A549 (cell line): ENCODE results near the gene ETV3L. TPM values are rescaled to one million over a fixed set of nuclear protein-coding genes. Genes with fewer than 3 reads are reported as not detected.

Experiments used
- ATAC-seq, 2 experiments: fragments of 200-7000 bp in 1 of 2; fragments of >200 bp in 1 of 2; cut with Nextera tagmentation in 1 of 2; cut with Tn5 transposase in 1 of 2; 3 replicates each; pipeline versions ENCODE4 v1.8.0 to v1.9.1; 2018 to 2020; ENCODE audit warnings: mild to moderate bottlenecking in 1 of 2, moderate library complexity in 1 of 2
- CTCF ChIA-PET: fragments of 300-600 bp; sonication (Branson Sonifier 250); formaldehyde crosslinking; extraction: SDS; loops from one replicate; lab custom pipeline; 2021; ENCODE audit warnings: antibody characterized with exemption, inconsistent platforms; lab: Yijun Ruan, JAX
- POLR2A ChIA-PET: fragments of 350-600 bp; formaldehyde crosslinking; extraction: SDS; loops from one replicate; lab custom pipeline; 2021; ENCODE audit warnings: antibody characterized with exemption, inconsistent platforms; lab: Yijun Ruan, JAX
- DNase-seq, 2 experiments: peaks; one replicate each; pipeline versions ENCODE4 v3.0.0 to v3.0.0-alpha.2; 2011 to 2016; ENCODE audit warnings: low read depth in 1 of 2, low spot score in 1 of 2
- FAIRE-seq: peaks from 2 replicates; lab custom pipeline; 2011; peaks lifted over from hg19 to GRCh38; lab: Jason Lieb, UNC
- H3K27ac ChIP-seq, 2 experiments: fragments of >200 bp; sonication (Bioruptor Twin); formaldehyde crosslinking; 3 replicates each; pipeline ENCODE4 v1.5.1; 2016 to 2017
- H3K4me1 ChIP-seq: fragments of >200 bp; sonication (Bioruptor Twin); formaldehyde crosslinking; 3 replicates; pipeline ENCODE4 v1.6.1; 2016
- H3K4me2 ChIP-seq: fragments of >200 bp; sonication (Bioruptor Twin); formaldehyde crosslinking; 3 replicates; pipeline ENCODE4 v1.6.1; 2016
- H3K4me3 ChIP-seq: fragments of >200 bp; sonication (Bioruptor Twin); formaldehyde crosslinking; 3 replicates; pipeline ENCODE4 v1.5.1; 2016
- H3K9me3 ChIP-seq: fragments of >200 bp; sonication (Bioruptor Twin); formaldehyde crosslinking; 3 replicates; pipeline ENCODE4 v1.6.1; 2016
- ATOH8 ChIP-seq: fragments of 250-450 bp; sonication (Bioruptor Pico); IDR thresholded peaks from 2 replicates; pipeline ENCODE4 v1.5.0; 2020; ENCODE audit warnings: low read depth, mild to moderate bottlenecking, moderate library complexity
- CBX8 ChIP-seq: fragments of 200-600 bp; sonication (generic); IDR thresholded peaks from 2 replicates; pipeline ENCODE4 v1.6.1; 2016
- CHD4 ChIP-seq: fragments of 200-600 bp; sonication (generic); IDR thresholded peaks from 2 replicates; pipeline ENCODE4 v1.6.1; 2016; ENCODE audit warnings: antibody characterized with exemption, mild to moderate bottlenecking, borderline replicate concordance
- EHF ChIP-seq: fragments of 250-450 bp; sonication (Bioruptor Pico); IDR thresholded peaks from 2 replicates; pipeline ENCODE4 v1.5.0; 2020; ENCODE audit warnings: mild to moderate bottlenecking
- EP300 ChIP-seq, 2 experiments: fragments of >200 bp; sonication (Bioruptor Twin); formaldehyde crosslinking; IDR thresholded peaks; 2 replicates in 1 of 2; 3 replicates in 1 of 2; pipeline ENCODE4 v1.6.1; 2016 to 2017
- HMGXB4 ChIP-seq: fragments of 250-450 bp; sonication (Bioruptor Pico); IDR thresholded peaks from 2 replicates; pipeline ENCODE4 v1.5.0; 2021; ENCODE audit warnings: mild to moderate bottlenecking, moderate library complexity, borderline replicate concordance
- HOXA7 ChIP-seq: fragments of 250-450 bp; sonication (Bioruptor Pico); IDR thresholded peaks from 2 replicates; pipeline ENCODE4 v1.5.0; 2020; ENCODE audit warnings: mild to moderate bottlenecking, moderate library complexity
- KDM1A ChIP-seq: fragments of 200-600 bp; sonication (generic); IDR thresholded peaks from 2 replicates; pipeline ENCODE4 v1.6.1; 2016; ENCODE audit warnings: low read depth, mild to moderate bottlenecking
- MAFK ChIP-seq: fragments of 450-650 bp; IDR thresholded peaks from 2 replicates; pipeline ENCODE4 v1.6.1; 2014; ENCODE audit not compliant: partially characterized antibody
- MAX ChIP-seq: IDR thresholded peaks from 2 replicates; pipeline ENCODE4 v1.6.1; 2012
- NPAS2 ChIP-seq: fragments of 250-450 bp; sonication (Bioruptor Pico); IDR thresholded peaks from 2 replicates; pipeline ENCODE4 v1.8.0; 2022; ENCODE audit warnings: mild to moderate bottlenecking, moderate library complexity, borderline replicate concordance
- POLR2AphosphoS2 ChIP-seq: conservative IDR thresholded peaks from 2 replicates; pipeline ENCODE4 v1.6.1; 2012; ENCODE audit warnings: low read length, improper control_type of control experiment, inconsistent platforms
- RCOR1 ChIP-seq: fragments of 150-350 bp; IDR thresholded peaks from 2 replicates; pipeline ENCODE4 v1.6.1; 2014; ENCODE audit warnings: antibody characterized with exemption, low read length, low read depth
- RFX5 ChIP-seq: fragments of 450-650 bp; IDR thresholded peaks from 2 replicates; pipeline ENCODE4 v1.7.1; 2014; ENCODE audit warnings: antibody characterized with exemption, mild to moderate bottlenecking, moderate library complexity
- SMC3 ChIP-seq: fragments of >200 bp; sonication (Bioruptor Twin); formaldehyde crosslinking; IDR thresholded peaks from 3 replicates; pipeline ENCODE4 v1.6.1; 2018; ENCODE audit warnings: inconsistent platforms
- WGBS: methylation state at CpG from one replicate; pipeline ENCODE4 v1.1.6; 2017; ENCODE audit errors: missing lambda C conversion rate; 5-methylcytosine and 5-hydroxymethylcytosine counted together
- polyA plus RNA-seq, 4 experiments: library from polyadenylated mRNA; depleted of rRNA in 3 of 4; stranded (reverse); fragments of >200 nt; fragmentation: RNase III in 1 of 4; extraction: RNeasy Plus Mini Kit Qiagen cat#74134 plus additional on column Dnase treatment in 1 of 4; gene quantifications; 2 replicates in 3 of 4; 3 replicates in 1 of 4; pipeline ENCODE4 v1.2.3, GENCODE V29; 2011 to 2017
- TF ChIP-seq, protein P1 (sequence below): fragments of >200 bp; sonication (Bioruptor Twin); formaldehyde crosslinking; IDR thresholded peaks from 3 replicates; pipeline ENCODE4 v1.5.1; 2016

The ETV3L gene
- polyA plus RNA-seq, 2 of the 4 experiments (the other 2 are of a cell fraction): not detected

GRCh38 chr1:157115851-157116736 is 16.5 kb upstream of the ETV3L start:
- TF ChIP-seq EHF (CRISPR knock-in tag): no peak
- TF ChIP-seq MAX: no peak
- no peak for TF ChIP-seq SMC3
- TF ChIP-seq MAFK: no peak
- no peak for TF ChIP-seq NPAS2
- no peak for TF ChIP-seq HOXA7 (CRISPR knock-in tag)
- no peak for TF ChIP-seq HMGXB4 (CRISPR knock-in tag)
- TF ChIP-seq RFX5: no peak
- TF ChIP-seq POLR2AphosphoS2: no peak
- TF ChIP-seq CHD4: no peak
- CTCF ChIA-PET: interaction anchor here (0.5 to 9.8 kb wide), 5 partner anchors 10 to 39 kb away, joined by 3 to 79 read pairs (median 5); no protein-coding TSS in a partner anchor
- Histone ChIP-seq H3K27ac (no peak overlapping the region), H3K4me3 (no peak overlapping the region), H3K9me3 (no peaks in the 10 kb centered on the region), H3K4me2 (no peak overlapping the region), H3K4me1 (no peaks in the 10 kb centered on the region)
- DNase-seq (no peak), FAIRE-seq (no peak), ATAC-seq (no peak)
- POLR2A ChIA-PET: no interaction called here
- 64% methylated on average over 16 of the region's 16 CpGs for WGBS

DNA sequence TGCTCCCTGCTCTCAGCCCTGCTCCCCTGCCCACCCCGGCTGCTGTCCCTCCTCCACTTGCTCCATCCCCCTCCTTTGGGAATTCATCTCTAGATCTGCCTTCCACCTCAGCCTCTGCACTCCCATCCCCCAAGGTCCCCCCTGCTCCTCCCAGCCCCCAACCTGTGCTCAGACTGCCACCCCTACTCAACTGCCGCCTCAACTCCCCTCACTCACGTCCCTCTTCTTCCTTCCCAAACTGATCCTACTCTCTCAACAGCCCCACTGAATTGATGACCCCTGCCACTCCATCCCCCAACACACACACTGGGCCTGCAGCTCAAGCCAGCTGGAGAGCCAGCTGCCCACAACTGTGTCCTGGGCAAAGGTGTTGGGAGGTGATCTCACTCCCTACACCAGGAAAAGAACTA is 15.8 kb upstream of the ETV3L start:
- no peak overlapping the region for H3K4me2 ChIP-seq
- no peaks in the 10 kb centered on the region for H3K9me3 ChIP-seq
- no peak overlapping the region for H3K27ac ChIP-seq
- DNase-seq (no peak), ATAC-seq (no peak), FAIRE-seq (no peak)
- POLR2A ChIA-PET: no interaction called here
- H3K4me3 ChIP-seq: no peak overlapping the region
- CTCF ChIA-PET: interaction anchor here (1.3 to 9.8 kb wide), 4 partner anchors 10 to 40 kb away, joined by 4 to 79 read pairs (median 8); no protein-coding TSS in a partner anchor
- WGBS: 58% methylated on average over 3 of the region's 3 CpGs
- TF ChIP-seq RCOR1: no peak
- TF ChIP-seq NPAS2: no peak
- no peak for TF ChIP-seq SMC3
- no peak for TF ChIP-seq HMGXB4 (CRISPR knock-in tag)
- TF ChIP-seq EP300 (IDR thresholded peaks at IDR 0.05): no peak
- no peak for TF ChIP-seq ATOH8
- TF ChIP-seq CBX8: no peak
- TF ChIP-seq, protein P1, sequence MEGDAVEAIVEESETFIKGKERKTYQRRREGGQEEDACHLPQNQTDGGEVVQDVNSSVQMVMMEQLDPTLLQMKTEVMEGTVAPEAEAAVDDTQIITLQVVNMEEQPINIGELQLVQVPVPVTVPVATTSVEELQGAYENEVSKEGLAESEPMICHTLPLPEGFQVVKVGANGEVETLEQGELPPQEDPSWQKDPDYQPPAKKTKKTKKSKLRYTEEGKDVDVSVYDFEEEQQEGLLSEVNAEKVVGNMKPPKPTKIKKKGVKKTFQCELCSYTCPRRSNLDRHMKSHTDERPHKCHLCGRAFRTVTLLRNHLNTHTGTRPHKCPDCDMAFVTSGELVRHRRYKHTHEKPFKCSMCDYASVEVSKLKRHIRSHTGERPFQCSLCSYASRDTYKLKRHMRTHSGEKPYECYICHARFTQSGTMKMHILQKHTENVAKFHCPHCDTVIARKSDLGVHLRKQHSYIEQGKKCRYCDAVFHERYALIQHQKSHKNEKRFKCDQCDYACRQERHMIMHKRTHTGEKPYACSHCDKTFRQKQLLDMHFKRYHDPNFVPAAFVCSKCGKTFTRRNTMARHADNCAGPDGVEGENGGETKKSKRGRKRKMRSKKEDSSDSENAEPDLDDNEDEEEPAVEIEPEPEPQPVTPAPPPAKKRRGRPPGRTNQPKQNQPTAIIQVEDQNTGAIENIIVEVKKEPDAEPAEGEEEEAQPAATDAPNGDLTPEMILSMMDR: no peak
- TF ChIP-seq KDM1A: no peak
- H3K4me1 ChIP-seq: no peaks in the 10 kb centered on the region
